GM21786 (cell line): Measurements from ENCODE around the gene PAX5.
"Not testable (repeated sequence)": the region's sequence is repeated elsewhere in the genome, so short reads cannot be mapped to it uniquely, and the experiment has no call there.

Source experiments
- ATAC-seq: cut with Tn5 transposase; IDR thresholded peaks from one replicate; pipeline ENCODE4 v1.9.1; 2021; ENCODE audit not compliant: unreplicated experiment

The PAX5 gene

DNA sequence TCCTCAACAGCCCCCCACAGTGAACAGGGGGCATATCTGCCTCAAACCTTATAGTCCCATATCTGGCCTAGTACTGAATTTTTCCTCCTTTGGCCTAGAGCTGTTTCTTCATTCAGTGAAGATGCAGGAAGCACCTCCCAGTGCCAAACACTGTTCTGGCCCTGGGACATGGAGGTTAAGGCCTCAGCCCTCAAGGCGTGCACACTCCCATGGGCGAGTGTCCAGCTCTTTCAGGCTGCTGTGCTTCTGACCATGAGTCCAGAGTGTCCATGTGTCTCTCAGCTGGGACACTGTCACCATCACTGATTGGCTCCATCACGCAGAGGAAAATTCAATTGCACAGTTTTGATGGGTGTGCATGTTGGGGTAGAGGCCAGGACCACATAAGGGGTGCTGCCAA, 151.5 kb downstream of the PAX5 start:
- ATAC-seq = no peak

DNA sequence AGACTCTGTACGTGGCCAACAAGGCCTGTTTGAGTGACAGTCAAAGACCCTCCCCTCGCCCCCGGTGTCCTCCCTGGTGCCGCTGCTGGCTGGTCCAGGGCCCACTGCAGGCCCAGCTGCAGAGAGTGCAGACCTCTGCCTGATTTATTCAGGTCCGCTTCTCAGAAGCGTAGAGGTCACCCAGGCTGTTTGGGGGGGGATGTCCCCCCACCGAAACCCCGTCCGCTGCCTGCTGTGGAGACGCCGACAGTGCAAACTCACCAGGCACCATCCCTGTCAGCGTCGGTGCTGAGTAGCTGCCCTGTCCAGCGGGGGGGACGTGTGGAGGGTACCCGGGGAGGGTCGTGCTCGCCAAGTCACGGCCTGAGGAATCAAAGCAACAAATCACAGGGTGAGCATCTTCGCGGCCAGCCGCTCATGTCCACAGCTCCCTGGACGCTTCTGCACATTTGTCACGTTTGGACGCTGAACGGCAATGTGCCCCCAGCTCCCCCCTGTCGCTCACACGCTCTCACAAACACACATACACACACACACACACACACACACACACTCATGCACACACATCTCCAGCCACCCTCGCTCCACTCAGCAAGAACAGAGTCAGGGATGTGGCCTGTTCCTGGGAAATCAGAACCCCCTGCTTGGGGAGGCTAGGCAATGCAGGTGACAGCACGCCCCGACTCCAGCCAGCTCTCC, 152.2 kb downstream of the PAX5 start:
- no peak for ATAC-seq

DNA sequence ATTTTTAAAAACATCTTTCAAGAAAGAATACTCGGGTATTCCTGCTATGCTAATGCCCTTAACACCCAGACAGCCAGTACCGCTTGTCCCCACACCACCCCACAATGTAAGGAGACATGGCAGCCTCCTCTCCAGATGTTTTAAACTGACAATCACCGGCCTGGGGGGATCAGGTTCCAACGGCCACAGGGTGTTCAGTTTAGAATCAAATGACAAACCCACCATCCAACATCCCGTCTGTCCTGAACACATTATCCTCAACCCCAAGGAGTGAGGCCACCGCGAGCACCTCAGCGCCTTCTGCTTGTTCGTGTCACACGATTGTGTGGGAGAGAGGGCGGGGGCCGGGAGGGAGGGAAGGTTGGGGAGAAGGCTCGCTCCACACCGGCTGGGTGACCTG, 152.8 kb downstream of the PAX5 start:
- ATAC-seq = no peak

DNA sequence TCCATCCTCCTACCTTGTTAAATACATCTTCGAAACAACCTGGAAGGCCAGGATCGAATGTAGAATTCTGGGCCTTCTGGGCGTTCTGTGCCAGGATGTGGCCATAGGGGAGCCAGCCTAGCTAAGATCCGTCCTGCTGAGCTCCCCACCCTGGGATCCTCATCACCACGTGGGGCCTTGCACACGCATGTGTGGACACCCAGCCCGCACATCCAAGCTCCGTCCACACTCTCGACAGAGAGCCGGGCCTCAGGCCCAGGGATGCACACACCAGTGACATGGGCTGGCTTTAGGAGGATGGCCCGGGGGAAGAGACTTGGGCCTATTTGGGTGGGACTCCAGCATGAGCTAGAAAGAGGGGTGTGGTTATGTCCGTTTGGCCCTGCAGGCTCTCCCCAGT, 154.0 kb downstream of the PAX5 start:
- ATAC-seq = no peak

DNA sequence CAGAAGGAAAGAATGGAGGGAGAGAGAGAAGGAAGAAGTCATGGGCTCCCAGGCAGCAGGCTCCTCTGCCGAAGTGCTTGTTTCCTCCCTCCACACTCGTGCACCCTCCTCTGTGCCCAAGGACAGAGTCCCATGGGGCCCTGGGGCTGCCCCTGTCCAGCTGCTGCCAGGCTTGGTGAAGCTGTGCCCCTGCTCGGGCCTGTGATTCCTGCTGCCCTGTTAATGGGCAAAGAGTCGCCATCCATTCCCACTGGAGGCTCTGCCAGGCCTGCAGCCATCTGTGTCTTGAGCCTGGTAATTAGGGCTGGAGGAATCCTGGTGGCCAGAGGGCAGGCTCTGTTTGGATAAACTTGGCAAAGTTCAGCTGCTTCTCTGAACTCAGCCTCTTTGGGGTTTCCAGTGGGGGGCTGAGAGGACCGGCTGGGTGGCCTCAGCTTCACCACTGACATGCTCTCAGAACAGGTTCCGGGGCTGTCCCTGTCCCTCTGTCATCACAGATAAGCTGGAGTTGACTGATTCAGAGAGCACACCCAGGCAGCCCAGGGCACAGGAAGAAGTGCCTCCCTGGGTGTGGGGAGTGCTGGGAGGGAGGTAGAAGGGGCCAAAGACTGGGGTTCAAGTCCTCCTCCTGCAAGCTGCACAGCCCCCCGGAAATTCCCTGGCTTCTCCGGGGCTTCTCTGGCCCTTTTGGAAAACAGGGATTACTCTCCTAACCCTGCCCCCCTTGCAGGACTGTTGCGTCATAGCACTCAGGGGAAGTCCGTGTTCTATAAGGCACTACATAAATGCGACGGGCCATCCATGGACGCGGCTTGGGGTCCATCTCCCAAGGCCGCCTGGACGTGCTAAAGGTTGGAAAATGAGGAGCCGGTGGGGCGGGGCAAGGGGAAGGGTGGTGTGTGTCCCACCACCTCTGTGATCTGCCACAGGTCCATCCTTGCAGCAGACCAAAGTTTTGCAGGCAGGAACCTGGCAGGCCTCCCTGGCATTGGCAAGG, 154.8 kb downstream of the PAX5 start:
- peak; percentile 83 for ATAC-seq

DNA sequence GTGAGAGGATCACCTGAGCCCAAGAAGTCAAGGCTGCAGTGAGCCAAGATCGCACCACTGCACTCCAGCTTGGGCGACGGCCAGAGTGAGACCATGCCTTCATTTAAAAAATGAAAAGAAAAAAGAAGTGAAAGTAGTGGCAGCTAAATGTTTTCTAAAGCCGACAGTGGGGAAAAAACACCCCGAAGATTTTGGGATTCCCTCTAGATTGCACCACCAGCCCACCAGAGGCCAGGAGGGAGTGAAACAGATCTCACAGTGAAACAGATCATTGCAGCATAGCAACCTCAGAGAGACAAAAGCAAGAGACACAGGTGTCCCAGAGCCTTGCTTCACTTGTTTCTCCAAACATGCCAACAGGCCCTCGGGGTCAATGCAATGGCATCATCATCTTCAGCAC, 156.8 kb downstream of the PAX5 start:
- peak; percentile 36 for ATAC-seq

DNA sequence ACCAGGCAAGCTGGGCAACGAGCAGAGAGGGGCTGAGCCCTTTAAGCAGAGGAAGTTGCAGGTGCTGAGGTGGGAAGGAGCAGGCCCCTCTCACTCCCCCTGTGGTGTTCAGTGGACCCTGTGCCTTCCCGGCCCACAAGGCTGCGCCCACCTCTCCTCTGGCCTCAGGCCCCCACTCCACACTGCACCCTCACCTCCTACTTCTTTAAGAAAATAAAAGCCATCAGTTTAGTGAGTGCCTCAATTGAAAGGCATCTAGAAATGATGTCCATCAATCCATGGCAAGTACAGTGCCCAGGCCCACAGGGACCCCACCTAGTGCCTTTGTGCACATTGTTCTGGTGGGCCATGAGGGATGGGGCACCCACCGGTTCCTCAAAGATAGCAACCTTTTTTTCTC, 158.0 kb downstream of the PAX5 start:
- no peak for ATAC-seq

DNA sequence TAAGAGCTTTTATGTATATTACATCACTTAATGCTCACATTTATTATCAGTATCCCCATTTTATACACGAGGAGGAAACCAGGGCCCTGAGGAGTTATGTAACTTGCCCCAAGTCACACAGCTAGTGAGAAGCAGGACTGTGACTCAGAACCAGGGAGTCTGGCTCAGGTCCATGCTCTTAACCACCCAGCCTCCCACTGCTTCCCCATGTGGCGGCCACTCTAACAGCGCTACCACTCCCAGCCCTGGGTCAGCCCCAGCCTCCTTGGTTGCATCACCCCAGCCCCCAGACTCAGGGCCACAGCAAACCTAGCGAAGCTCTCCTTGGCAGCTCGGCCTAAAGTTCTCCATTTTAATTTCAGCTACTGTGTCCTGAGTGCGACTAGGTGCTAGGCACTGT, 159.1 kb downstream of the PAX5 start:
- no peak for ATAC-seq

DNA sequence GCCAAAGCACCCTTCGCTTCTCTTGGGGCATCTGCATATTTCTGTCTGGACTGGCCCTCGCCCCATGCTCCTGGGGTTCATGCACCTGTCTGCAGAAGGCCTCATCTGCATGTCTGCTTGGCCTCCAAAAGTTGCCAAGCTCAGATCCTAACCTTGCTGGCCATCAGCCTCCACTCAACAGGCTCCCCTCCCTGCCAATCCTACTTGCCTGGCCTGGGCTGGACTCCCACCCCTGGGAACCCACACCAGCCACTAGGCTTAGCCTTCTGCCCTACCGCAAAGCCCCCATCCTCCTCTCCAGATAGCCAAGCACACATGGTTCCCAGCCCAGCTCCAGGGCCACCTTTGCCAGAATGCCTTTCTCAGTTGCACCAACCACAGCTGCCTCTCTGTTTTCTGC, 159.8 kb downstream of the PAX5 start:
- no peak for ATAC-seq

DNA sequence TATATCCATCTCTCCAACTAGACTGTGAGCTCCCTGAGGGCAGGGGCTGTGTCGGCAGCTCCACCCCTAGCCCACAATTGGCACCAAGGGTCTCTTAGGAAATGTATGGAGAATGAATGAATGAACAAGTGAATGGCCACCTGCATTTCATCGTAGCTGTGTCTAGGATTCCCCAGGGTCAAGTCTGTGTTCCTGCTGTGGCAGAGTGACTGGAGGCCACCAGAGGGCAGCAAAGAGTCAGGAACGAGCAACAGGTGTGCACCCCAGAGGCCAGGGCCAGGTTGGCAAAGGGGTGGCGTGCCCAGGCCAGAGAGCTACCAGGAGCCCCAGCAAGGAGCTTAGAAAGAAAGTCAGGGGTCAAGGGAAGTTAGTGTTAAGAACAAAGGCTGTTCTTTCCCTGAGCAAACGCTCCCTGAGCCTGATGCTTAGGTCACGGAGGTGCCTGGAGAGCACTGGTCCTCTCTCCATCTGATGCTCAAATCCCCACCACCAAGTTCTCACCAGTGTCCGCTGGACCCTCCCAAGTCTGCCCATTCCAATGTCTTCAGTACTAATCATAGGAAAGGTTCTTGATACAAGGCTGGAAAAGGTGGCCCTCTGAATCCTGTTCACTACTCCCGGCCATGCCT, 160.7 kb downstream of the PAX5 start:
- ATAC-seq = peak; percentile 41

DNA sequence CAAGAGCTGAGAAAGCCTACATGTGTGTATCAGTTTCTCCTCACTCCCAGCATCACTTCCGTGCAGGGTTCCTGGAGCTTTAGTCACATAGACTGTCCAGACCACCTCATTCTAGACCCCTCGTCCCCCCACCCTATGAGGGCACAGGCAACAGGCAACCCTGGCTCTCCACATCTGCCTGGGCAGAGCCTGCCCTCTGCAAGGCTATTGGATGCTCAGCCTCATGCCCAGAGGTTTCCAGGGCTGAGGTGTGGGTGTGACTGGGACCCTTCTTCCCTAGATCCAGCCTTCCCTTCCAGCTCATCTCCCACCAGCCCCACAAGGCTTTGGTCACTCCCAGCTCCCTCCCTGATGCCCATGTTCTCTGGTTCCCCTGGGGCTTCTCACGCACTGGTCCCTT, 161.4 kb downstream of the PAX5 start:
- no peak for ATAC-seq

DNA sequence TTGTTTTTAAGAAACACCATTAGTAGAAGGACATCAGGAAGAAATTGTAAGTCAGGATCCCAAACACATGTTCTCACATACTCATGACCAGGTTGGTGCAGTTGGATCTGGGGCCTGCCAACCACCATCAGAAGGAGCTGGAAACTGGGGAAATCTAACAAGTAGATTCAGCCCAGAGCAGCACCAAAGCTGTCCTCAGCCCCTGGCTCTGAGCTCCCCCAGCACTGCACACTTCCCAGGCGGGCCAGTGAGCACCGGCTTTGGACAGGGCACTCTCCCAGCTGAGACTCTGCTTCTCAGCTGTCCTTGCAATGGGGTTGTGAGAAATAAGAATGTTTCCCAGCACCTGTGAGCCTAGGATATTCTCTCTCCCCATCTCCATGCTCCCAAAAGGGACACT, 162.5 kb downstream of the PAX5 start:
- ATAC-seq = no peak

DNA sequence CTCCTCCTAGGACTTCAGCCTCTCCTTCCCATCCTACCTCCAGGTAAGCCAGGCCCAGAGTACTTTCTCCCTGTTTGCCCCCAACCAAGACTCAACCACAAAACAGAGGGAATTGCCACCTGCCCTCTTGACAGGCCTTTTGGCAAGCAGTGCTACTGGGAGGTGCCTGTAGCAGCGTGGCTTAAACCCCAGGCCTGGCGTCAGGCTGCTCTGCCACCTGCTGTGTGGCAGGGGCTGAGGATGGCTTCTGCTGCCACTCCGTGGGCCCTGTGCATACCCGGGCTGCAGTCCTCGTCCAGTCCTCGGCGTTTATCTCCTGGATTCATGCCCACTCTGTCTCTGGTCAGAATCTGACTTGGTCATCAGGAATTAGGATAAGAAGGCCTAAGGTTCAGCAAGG, 163.1 kb downstream of the PAX5 start:
- no peak for ATAC-seq

DNA sequence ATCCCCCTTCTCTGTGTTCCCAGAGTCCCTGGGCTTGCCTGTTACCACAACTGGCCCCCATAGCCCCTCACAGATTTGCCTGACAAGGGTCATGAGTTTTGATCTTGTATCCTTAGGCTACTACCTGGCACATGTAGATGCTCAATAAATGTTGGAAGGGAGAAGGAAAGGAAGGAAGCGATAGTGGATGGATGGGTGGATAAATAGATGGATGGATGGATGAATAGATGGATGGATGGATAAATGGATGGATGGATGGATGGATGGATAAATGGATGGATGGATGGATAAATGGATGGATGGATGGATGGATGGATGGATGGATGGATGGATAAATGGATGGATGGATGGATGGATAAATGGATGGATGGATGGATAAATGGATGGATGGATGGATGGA, 164.5 kb downstream of the PAX5 start:
- ATAC-seq = not testable (repeated sequence)

DNA sequence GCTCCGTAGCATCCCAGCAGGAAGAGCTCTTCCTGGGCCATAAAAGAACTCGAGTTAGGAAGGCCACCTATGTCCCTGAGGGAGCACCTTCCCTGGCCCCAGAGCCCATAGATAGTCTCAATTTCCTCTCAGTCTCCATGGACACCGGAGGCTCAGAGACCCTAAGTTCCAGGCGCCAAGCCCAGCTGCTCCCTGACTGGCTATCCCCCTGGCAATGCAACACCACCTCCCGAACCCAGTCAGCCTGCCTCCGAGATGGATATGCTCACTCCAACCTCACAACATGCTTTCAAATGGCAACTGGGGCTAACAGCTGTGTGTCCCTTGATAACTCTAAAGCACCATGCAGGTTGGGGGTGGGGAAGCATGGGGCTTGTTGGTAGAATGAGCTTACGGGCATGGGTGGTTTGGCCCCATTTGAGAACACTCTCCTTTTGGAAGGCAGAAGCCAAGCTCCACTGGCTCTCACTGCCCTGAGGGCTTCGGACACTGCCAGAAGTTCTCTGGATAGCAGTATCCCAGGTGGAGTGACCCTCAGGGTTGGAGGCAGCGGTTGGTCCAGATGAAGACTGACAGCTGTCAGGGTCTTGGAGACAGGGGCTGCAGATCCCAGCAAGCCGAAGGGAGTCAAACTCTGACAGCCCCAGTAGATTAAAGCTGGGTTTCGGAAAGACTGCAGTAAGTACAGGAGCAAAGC, 165.3 kb downstream of the PAX5 start:
- ATAC-seq = no peak

DNA sequence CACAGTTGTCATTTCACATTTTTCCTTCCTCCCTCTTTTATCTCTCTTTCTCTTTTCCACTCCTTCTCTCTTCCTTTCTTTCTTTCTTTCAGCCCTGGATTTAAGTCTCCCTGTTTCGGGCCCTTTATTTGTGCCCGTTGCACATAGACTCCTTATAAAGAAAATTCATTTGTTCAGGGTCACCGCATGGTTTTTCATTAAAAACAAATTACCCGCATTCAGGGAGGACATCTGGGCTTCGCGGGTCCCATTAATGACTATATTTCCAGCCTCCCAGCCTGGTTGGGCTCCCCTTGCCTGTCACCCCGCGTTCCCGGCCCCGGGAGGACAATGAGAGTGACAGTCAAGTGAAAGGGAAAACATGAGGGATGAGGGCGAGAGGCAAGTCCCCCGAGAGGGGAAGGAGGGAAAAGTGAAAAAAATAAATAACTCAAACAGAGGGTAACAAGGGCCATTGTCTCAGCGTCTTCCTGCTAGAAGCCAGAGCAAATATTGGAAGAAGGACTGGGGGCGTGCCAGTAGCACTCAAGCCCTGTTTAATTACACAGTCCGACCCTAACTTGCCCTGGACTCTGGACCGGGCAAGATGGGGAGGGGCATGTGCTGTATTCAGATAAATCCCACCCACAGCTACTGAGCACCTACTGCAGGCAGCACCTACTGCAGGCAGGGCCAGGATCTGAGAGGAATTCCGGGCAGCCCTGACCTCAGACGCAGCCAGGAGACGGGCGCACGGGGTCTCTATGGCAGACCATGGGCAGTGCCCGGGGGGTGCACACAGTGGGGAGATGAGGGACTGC, 166.2 kb downstream of the PAX5 start:
- ATAC-seq = no peak

DNA sequence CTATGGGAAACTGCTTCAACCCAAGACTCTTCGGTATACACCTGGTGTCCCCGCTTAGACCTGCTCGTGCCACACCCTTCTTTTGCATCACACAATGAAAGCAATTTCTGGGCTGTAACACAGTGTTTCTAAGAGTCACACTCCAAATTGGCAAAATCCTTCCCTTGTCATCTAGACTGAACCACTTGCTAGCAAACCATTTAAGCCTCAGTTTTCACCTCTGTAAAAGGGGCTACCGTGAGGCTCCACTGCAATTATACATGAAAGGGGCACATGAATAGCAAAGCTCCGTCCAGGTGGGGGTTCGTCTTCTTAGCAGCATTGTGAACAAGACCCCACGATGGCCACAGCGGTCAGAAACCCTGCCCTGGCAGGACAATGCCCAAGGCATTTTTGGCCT, 166.8 kb downstream of the PAX5 start:
- ATAC-seq = no peak

DNA sequence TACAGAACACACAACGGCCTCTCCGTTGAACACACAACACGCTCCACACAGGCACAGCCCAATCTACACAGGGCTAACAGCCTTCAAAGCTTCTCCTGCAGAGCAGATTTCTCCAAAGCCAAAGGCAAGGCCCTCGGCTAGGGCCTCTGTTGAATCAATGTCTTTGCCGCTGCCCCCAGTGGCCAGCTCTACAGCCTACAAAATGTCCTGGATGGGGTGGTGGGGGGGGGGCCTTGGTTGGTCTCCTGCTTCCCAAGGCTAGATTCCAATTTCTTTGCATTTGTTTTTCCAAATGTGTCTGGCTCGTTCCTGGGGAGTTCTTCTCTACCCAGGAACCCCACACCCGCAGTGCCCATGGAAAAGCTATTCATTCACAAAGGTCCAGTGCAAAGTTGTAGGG, 167.2 kb downstream of the PAX5 start:
- ATAC-seq = no peak

DNA sequence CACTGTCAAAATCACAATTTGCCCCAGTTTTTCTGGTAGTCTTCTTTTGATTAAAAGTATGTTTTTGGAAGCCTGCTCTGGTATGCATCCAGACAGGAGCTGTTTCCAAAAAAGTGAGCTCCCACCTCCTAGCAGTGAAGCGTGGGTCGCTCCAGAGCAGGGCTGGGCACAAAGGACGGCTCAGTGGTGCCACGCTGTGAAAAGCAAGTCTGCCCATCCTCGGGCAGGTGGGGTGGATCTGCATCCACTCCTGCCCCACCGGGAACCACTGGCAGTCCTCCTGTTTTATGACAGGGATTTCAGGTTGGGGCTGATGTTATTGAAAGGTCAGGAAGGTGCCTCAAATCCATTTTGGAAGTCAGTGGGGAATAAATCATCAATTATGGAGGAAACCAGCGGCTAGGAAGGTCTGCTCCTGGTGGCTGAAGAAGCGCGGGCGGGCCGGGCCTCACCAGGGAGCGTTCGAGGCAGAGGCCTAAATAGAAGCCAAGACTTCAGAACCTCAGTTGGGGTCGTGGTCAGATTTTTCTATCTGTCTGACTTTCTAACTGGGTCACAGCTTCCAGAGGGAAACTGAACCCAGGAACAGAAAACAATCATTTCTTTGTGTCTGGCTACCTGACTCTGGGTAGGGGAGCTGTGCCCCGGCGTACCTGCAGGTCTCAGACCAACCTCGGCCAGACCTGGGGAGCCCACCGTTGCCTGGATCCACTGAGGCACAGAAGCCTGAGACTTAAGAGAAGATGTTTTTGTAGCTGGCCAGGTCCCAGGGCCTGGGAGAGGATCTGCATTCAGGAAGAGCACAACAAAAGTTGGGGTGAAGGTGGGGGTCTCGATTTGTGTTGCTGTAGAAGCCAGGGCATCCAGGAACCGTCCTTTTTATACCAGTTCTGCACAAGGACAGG, 168.1 kb downstream of the PAX5 start:
- no peak for ATAC-seq
